ENCODE results near the gene MICAL1.

The MICAL1 gene

GRCh38 chr6:109451376-109451775 is 4.2 kb downstream of the MICAL1 start:
- H3K4me3 ChIP-seq (replicated peaks; ENCODE audit: insufficient read depth, low read length), result no peak overlapping the region

DNA sequence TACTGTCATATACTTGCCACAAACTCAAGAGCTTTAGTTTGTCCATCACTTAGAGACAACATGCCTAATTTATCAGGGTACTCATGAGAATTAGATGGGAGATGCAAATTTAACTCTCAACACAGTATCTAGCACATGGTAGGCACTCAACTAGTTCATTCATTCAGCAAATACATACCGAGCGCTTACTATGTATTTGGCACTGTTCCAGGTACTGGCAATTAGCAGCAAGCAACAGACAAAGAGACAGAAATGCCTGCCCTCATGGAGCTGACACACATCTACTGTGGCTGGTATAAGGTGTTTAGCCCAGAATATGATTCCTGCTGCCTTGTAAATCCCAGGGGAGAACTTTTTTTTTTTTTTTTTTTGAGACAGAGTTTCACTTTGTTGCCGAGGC is 4.8 kb downstream of the MICAL1 start:
- no peak for DNase-seq (ENCODE audit: low read depth in 1 of 2, low spot score in 1 of 2)
- no peaks in the 10 kb centered on the region for H3K27me3 ChIP-seq (ENCODE audit: insufficient read depth, poor library complexity, severe bottlenecking)
- TF ChIP-seq GABPA (IDR thresholded peaks at IDR 0.05; ENCODE audit: low read depth), result no peak
- no peak for TF ChIP-seq SPI1 (IDR thresholded peaks at IDR 0.05; ENCODE audit: borderline replicate concordance, low read depth)
- TF ChIP-seq POLR2AphosphoS5 (IDR thresholded peaks at IDR 0.05; ENCODE audit: low read depth), result no peak
- no peak overlapping the region for H3K4me3 ChIP-seq (replicated peaks; ENCODE audit: insufficient read depth, low read length)
- H3K27ac ChIP-seq (replicated peaks), result no peak overlapping the region

More at GRCh38 chr6:109451376-109451775, 4.2 kb downstream of the MICAL1 start:
- no peaks in the 10 kb centered on the region for H3K27me3 ChIP-seq (ENCODE audit: insufficient read depth, poor library complexity, severe bottlenecking)
- H3K27ac ChIP-seq (replicated peaks), result no peak overlapping the region
- DNase-seq (ENCODE audit: low read depth in 1 of 2, low spot score in 1 of 2), result no peak
- TF ChIP-seq POLR2AphosphoS5 (IDR thresholded peaks at IDR 0.05; ENCODE audit: low read depth) (no peak), REST (IDR thresholded peaks at IDR 0.05; ENCODE audit: insufficient replicate concordance, low read depth) (no peak), GABPA (IDR thresholded peaks at IDR 0.05; ENCODE audit: low read depth) (no peak), SPI1 (IDR thresholded peaks at IDR 0.05; ENCODE audit: borderline replicate concordance, low read depth) (no peak)
- TF ChIP-seq, protein P1, sequence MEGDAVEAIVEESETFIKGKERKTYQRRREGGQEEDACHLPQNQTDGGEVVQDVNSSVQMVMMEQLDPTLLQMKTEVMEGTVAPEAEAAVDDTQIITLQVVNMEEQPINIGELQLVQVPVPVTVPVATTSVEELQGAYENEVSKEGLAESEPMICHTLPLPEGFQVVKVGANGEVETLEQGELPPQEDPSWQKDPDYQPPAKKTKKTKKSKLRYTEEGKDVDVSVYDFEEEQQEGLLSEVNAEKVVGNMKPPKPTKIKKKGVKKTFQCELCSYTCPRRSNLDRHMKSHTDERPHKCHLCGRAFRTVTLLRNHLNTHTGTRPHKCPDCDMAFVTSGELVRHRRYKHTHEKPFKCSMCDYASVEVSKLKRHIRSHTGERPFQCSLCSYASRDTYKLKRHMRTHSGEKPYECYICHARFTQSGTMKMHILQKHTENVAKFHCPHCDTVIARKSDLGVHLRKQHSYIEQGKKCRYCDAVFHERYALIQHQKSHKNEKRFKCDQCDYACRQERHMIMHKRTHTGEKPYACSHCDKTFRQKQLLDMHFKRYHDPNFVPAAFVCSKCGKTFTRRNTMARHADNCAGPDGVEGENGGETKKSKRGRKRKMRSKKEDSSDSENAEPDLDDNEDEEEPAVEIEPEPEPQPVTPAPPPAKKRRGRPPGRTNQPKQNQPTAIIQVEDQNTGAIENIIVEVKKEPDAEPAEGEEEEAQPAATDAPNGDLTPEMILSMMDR (IDR thresholded peaks at IDR 0.05; ENCODE audit: insufficient read depth, low read length), result no peak

- no peak overlapping the region for H3K27ac ChIP-seq (replicated peaks)
- no peak overlapping the region for H3K4me3 ChIP-seq (replicated peaks; ENCODE audit: insufficient read depth, low read length)
- H3K27me3 ChIP-seq (ENCODE audit: insufficient read depth, poor library complexity, severe bottlenecking), result no peaks in the 10 kb centered on the region
- no peak for DNase-seq (ENCODE audit: low read depth in 1 of 2, low spot score in 1 of 2)
- TF ChIP-seq REST (IDR thresholded peaks at IDR 0.05; ENCODE audit: insufficient replicate concordance, low read depth) (no peak), GABPA (IDR thresholded peaks at IDR 0.05; ENCODE audit: low read depth) (no peak), SPI1 (IDR thresholded peaks at IDR 0.05; ENCODE audit: borderline replicate concordance, low read depth) (no peak), POLR2AphosphoS5 (IDR thresholded peaks at IDR 0.05; ENCODE audit: low read depth) (no peak)
- TF ChIP-seq, protein P1 (IDR thresholded peaks at IDR 0.05; ENCODE audit: insufficient read depth, low read length), result no peak
Observed at GRCh38 chr6:109449795-109450673, 5.5 kb downstream of the MICAL1 start.

DNA sequence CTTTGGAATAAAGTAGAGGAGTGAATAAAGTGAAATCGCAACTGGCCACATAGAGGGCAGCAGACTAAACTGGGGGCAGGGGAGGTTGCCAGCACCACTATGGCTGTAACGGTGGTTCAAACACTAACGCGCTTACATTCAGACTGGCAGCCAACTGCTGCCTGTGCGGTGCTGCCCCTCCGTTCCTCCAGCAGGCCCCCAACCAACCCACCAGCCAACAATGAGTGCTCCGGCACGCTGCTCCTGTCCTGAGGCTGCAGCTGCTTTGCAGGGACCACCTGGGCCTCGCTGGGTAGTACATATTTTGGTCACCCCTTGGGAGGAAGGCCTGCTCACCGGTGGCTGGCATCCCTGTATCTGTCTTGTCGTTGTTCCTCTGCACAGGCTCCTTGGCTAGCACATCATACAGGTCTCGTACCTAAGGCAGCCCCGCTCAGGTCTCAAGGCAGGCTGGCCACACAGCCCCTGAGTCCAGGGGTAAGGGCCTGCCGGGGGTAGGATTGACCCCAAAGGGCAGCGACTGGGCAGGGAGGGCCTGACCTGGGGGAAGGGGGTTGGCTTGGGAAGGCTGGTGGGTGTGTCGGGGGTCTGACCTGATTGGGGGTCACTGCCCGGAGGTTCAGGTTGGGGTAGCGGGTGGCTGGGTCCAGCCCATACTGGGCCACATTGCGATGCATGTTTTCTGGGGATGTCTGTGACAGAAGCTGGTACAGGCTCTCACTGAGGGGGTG is 6.3 kb downstream of the MICAL1 start:
- no peak for DNase-seq (ENCODE audit: low read depth in 1 of 2, low spot score in 1 of 2)
- Histone ChIP-seq H3K4me3 (replicated peaks; ENCODE audit: insufficient read depth, low read length) (no peak overlapping the region), H3K27me3 (ENCODE audit: insufficient read depth, poor library complexity, severe bottlenecking) (no peaks in the 10 kb centered on the region), H3K27ac (replicated peaks) (no peak overlapping the region)
- TF ChIP-seq SPI1 (IDR thresholded peaks at IDR 0.05; ENCODE audit: borderline replicate concordance, low read depth), result no peak
- no peak for TF ChIP-seq REST (IDR thresholded peaks at IDR 0.05; ENCODE audit: insufficient replicate concordance, low read depth)
- no peak for TF ChIP-seq GABPA (IDR thresholded peaks at IDR 0.05; ENCODE audit: low read depth)
- TF ChIP-seq POLR2AphosphoS5 (IDR thresholded peaks at IDR 0.05; ENCODE audit: low read depth), result no peak
- TF ChIP-seq, protein P1 (IDR thresholded peaks at IDR 0.05; ENCODE audit: insufficient read depth, low read length), result no peak
